H9 (cell line): ENCODE measurements around the gene GSTO2. TPM values are rescaled to one million over a fixed set of nuclear protein-coding genes. Genes with fewer than 3 reads are reported as not detected.

ENCODE experiments used
- DNase-seq: peaks from one replicate; pipeline ENCODE4 v3.0.0-alpha.2; 2017
- H2AFZ ChIP-seq: one replicate; pipeline ENCODE4 v1.6.1; 2013; ENCODE audit warnings: mild to moderate bottlenecking, low read length, control low read depth, moderate library complexity
- H2AK5ac ChIP-seq: 2 replicates; pipeline ENCODE4 v1.6.1; 2013; ENCODE audit warnings: low read length, control low read depth, mixed read lengths; ENCODE audit not compliant: insufficient read length
- H2BK120ac ChIP-seq: one replicate; pipeline ENCODE4 v1.6.1; 2013; ENCODE audit warnings: low read depth, mild to moderate bottlenecking, low read length, control low read depth, inconsistent platforms; ENCODE audit not compliant: poor library complexity, severe bottlenecking
- H2BK12ac ChIP-seq: 2 replicates; pipeline ENCODE4 v1.6.1; 2013; ENCODE audit warnings: low read length, control low read depth, mixed read lengths, low read depth; ENCODE audit not compliant: insufficient read length
- H2BK15ac ChIP-seq: 2 replicates; pipeline ENCODE4 v1.6.1; 2013; ENCODE audit warnings: low read depth, low read length, control low read depth
- H2BK20ac ChIP-seq: one replicate; pipeline ENCODE4 v1.6.1; 2013; ENCODE audit warnings: low read depth, mild to moderate bottlenecking, low read length, control low read depth, inconsistent platforms; ENCODE audit not compliant: poor library complexity, severe bottlenecking
- H2BK5ac ChIP-seq: 2 replicates; pipeline ENCODE4 v1.6.1; 2013; ENCODE audit warnings: low read length, control low read depth, mixed read lengths; ENCODE audit not compliant: insufficient read length
- H3K14ac ChIP-seq: 2 replicates; pipeline ENCODE4 v1.6.1; 2013; ENCODE audit warnings: low read length, control low read depth; ENCODE audit not compliant: insufficient read depth
- H3K18ac ChIP-seq: 2 replicates; pipeline ENCODE4 v1.6.1; 2013; ENCODE audit warnings: low read depth, mild to moderate bottlenecking, mixed read lengths, low read length, control low read depth; ENCODE audit not compliant: insufficient read length
- H3K23ac ChIP-seq: 2 replicates; pipeline ENCODE4 v1.6.1; 2013; ENCODE audit warnings: low read length, control low read depth, mixed read lengths, low read depth; ENCODE audit not compliant: insufficient read length
- H3K23me2 ChIP-seq: 2 replicates; pipeline ENCODE4 v1.6.1; 2013; ENCODE audit warnings: low read depth, mild to moderate bottlenecking, mixed read lengths, low read length, control low read depth; ENCODE audit not compliant: insufficient read length, poor library complexity, severe bottlenecking
- H3K27ac ChIP-seq: 2 replicates; pipeline ENCODE4 v1.5.1; 2013; ENCODE audit warnings: low read length, control low read depth, mixed read lengths, low read depth; ENCODE audit not compliant: insufficient read length
- H3K27me3 ChIP-seq: 2 replicates; pipeline ENCODE4 v1.6.1; 2013; ENCODE audit warnings: low read length, control low read depth, inconsistent platforms; ENCODE audit not compliant: insufficient read depth
- H3K4ac ChIP-seq: 2 replicates; pipeline ENCODE4 v1.6.1; 2013; ENCODE audit warnings: low read depth, mild to moderate bottlenecking, control low read depth, inconsistent platforms, low read length, moderate library complexity
- H3K4me1 ChIP-seq: 2 replicates; pipeline ENCODE4 v1.6.1; 2013; ENCODE audit warnings: low read length, control low read depth, inconsistent platforms; ENCODE audit not compliant: insufficient read depth
- H3K4me2 ChIP-seq: 2 replicates; pipeline ENCODE4 v1.6.1; 2013; ENCODE audit warnings: low read length, control low read depth, mixed read lengths; ENCODE audit not compliant: insufficient read length, insufficient read depth
- H3K56ac ChIP-seq: 2 replicates; pipeline ENCODE4 v1.6.1; 2013; ENCODE audit warnings: low read depth, mild to moderate bottlenecking, mixed read lengths, low read length, control low read depth; ENCODE audit not compliant: insufficient read length
- H3K79me1 ChIP-seq: 2 replicates; pipeline ENCODE4 v1.6.1; 2013; ENCODE audit warnings: low read depth, mild to moderate bottlenecking, moderate library complexity, low read length, control low read depth, inconsistent platforms; ENCODE audit not compliant: insufficient read depth, poor library complexity, severe bottlenecking
- H3K79me2 ChIP-seq: 2 replicates; pipeline ENCODE4 v1.6.1; 2013; ENCODE audit warnings: low read length, control low read depth, inconsistent platforms; ENCODE audit not compliant: insufficient read depth
- H3K9ac ChIP-seq: 2 replicates; pipeline ENCODE4 v1.6.1; 2013; ENCODE audit warnings: low read length, control low read depth, mixed read lengths; ENCODE audit not compliant: insufficient read length; ENCODE audit errors: extremely low read depth
- H3K9me3 ChIP-seq: one replicate; pipeline ENCODE4 v1.6.1; 2013; ENCODE audit warnings: low read depth, low read length, inconsistent platforms; ENCODE audit not compliant: control insufficient read depth
- H3T11ph ChIP-seq: one replicate; pipeline ENCODE4 v1.6.1; 2013; ENCODE audit warnings: mild to moderate bottlenecking, low read length, control low read depth, inconsistent platforms
- H4K20me1 ChIP-seq: one replicate; pipeline ENCODE4 v1.6.1; 2013; ENCODE audit not compliant: control insufficient read depth, insufficient read length, insufficient read depth
- H4K5ac ChIP-seq: 2 replicates; pipeline ENCODE4 v1.6.1; 2013; ENCODE audit warnings: low read depth, mild to moderate bottlenecking, mixed read lengths, low read length, control low read depth; ENCODE audit not compliant: insufficient read length
- H4K8ac ChIP-seq: replicated peaks from 2 replicates; pipeline ENCODE4 v1.6.1; 2013; ENCODE audit warnings: low read length, control low read depth, mixed read lengths, low read depth; ENCODE audit not compliant: insufficient read length
- H4K91ac ChIP-seq: 2 replicates; pipeline ENCODE4 v1.6.1; 2013; ENCODE audit warnings: low read depth, mild to moderate bottlenecking, moderate library complexity, mixed read lengths, low read length, control low read depth; ENCODE audit not compliant: insufficient read length
- H3K27ac Mint-ChIP-seq, 3 experiments: 2 replicates in 2 of 3; 3 replicates in 1 of 3; pipeline ENCODE4 v1.8.0; 2020 to 2021; ENCODE audit warnings: mixed read lengths in 3 of 3, mild to moderate bottlenecking in 1 of 3, moderate library complexity in 1 of 3
- H3K27me3 Mint-ChIP-seq: 2 replicates; pipeline ENCODE4 v1.8.0; 2021; ENCODE audit warnings: low read depth, mild to moderate bottlenecking, moderate library complexity, mixed read lengths
- H3K36me3 Mint-ChIP-seq, 3 experiments: 2 replicates in 2 of 3; 3 replicates in 1 of 3; pipeline ENCODE4 v1.8.0; 2020 to 2021; ENCODE audit warnings: low read depth in 3 of 3, mixed read lengths in 3 of 3; ENCODE audit not compliant: insufficient read depth in 1 of 3
- H3K4me1 Mint-ChIP-seq, 2 experiments: 2 replicates each; pipeline ENCODE4 v1.8.0; 2020; ENCODE audit warnings: mixed read lengths in 2 of 2
- H3K4me3 Mint-ChIP-seq, 2 experiments: 2 replicates in 1 of 2; 3 replicates in 1 of 2; pipeline ENCODE4 v1.8.0; 2020 to 2021; ENCODE audit warnings: mild to moderate bottlenecking in 2 of 2, mixed read lengths in 2 of 2, moderate library complexity in 1 of 2
- H3K9me3 Mint-ChIP-seq, 2 experiments: 2 replicates in 1 of 2; 3 replicates in 1 of 2; pipeline ENCODE4 v1.8.0; 2020; ENCODE audit warnings: mild to moderate bottlenecking in 2 of 2, mixed read lengths in 2 of 2, moderate library complexity in 1 of 2
- WGBS: extraction: QIAGEN DNeasy Blood & Tissue Kit; methylation state at CpG from one replicate; pipeline ENCODE4 v1.1.7; 2013; ENCODE audit warnings: missing lambda C conversion rate, low lambda C conversion rate, mixed read lengths; ENCODE audit not compliant: insufficient read length; ENCODE audit errors: extremely low coverage; 5-methylcytosine and 5-hydroxymethylcytosine counted together
- total RNA-seq: library from RNA; stranded (reverse); gene quantifications from 2 replicates; pipeline ENCODE4 v1.2.1, GENCODE V29; 2021
- TF ChIP-seq, protein P1 (sequence below): fragments of 200-600 bp; sonication (generic); conservative IDR thresholded peaks from 3 replicates; pipeline ENCODE4 v1.8.0; 2021; ENCODE audit warnings: antibody characterized with exemption, mild to moderate bottlenecking

GSTO2 gene
- total RNA-seq, 1 experiment from 2014 or later: 14.5 TPM

DNA sequence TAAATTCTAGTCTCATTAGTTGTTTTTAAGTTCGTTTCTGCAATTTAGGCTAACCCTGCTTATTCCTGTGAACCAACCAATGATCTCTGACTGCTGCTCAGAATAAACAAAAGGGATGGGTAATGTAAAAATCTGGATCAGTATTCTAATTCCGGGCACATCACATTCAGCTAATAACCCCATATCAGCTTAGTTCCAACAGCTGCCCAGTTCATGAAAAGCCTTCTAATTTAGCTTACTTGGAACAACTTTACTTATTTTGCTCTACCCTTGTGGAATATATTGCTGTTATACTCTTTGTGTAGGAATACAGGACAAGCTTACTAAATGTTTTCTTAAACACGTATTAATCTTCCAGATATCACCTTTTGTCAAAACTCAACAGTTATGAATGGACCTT is 33.2 kb upstream of the GSTO2 start:
- H3K56ac ChIP-seq: no peak overlapping the region
- H2BK20ac ChIP-seq: no peak overlapping the region
- no peak overlapping the region for H2AK5ac ChIP-seq
- no peak overlapping the region for H3K14ac ChIP-seq
- no peak overlapping the region for H2AFZ ChIP-seq
- peaks cover 15 to 19% of the 10 kb centered on the region in 2 experiments for H3K9me3 Mint-ChIP-seq
- no peaks in the 10 kb centered on the region for H3K27me3 ChIP-seq
- H3K4ac ChIP-seq: no peak overlapping the region
- no peaks in the 10 kb centered on the region; the same call in 1 of the 2 replicates for H3K27me3 Mint-ChIP-seq
- H3K79me2 ChIP-seq: no peaks in the 10 kb centered on the region
- no peak overlapping the region for H3K23ac ChIP-seq
- H3K4me2 ChIP-seq: no peak overlapping the region
- peaks cover 8 to 10% of the 10 kb centered on the region in 2 experiments; a peak in 3 of 4 replicates for H3K4me1 Mint-ChIP-seq
- H3K9me3 ChIP-seq: no peaks in the 10 kb centered on the region
- no peak overlapping the region for H2BK15ac ChIP-seq
- H3T11ph ChIP-seq: no peak overlapping the region
- no peak overlapping the region for H3K4me3 Mint-ChIP-seq
- H4K20me1 ChIP-seq: no peaks in the 10 kb centered on the region
- no peak overlapping the region for H3K27ac Mint-ChIP-seq
- TF ChIP-seq, protein P1, sequence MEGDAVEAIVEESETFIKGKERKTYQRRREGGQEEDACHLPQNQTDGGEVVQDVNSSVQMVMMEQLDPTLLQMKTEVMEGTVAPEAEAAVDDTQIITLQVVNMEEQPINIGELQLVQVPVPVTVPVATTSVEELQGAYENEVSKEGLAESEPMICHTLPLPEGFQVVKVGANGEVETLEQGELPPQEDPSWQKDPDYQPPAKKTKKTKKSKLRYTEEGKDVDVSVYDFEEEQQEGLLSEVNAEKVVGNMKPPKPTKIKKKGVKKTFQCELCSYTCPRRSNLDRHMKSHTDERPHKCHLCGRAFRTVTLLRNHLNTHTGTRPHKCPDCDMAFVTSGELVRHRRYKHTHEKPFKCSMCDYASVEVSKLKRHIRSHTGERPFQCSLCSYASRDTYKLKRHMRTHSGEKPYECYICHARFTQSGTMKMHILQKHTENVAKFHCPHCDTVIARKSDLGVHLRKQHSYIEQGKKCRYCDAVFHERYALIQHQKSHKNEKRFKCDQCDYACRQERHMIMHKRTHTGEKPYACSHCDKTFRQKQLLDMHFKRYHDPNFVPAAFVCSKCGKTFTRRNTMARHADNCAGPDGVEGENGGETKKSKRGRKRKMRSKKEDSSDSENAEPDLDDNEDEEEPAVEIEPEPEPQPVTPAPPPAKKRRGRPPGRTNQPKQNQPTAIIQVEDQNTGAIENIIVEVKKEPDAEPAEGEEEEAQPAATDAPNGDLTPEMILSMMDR: no peak
- H3K18ac ChIP-seq: no peak overlapping the region
- WGBS: no CpG with 5 or more reads among the region's 3 CpGs
- H3K9ac ChIP-seq: no peak overlapping the region
- no peak overlapping the region for H2BK12ac ChIP-seq
- H4K8ac ChIP-seq: no peak overlapping the region
- no peak overlapping the region for H4K91ac ChIP-seq
- no peak overlapping the region for H2BK120ac ChIP-seq
- no peaks in the 10 kb centered on the region for H3K79me1 ChIP-seq
- H4K5ac ChIP-seq: no peak overlapping the region
- peaks cover 4 to 5% (median 5%) of the 10 kb centered on the region in 3 experiments; a peak in 6 of 7 replicates for H3K36me3 Mint-ChIP-seq
- DNase-seq: no peak
- peaks cover 8% of the 10 kb centered on the region for H3K23me2 ChIP-seq
- H3K4me1 ChIP-seq: no peaks in the 10 kb centered on the region
- H3K27ac ChIP-seq: no peak overlapping the region
- H2BK5ac ChIP-seq: no peak overlapping the region
